Neural cell (in vitro differentiated cells): ENCODE measurements around the gene VOPP1.

ENCODE experiments used
- CTCF ChIP-seq: fragments of 450-650 bp; IDR thresholded peaks from 2 replicates; pipeline ENCODE4 v1.5.1; 2014; ENCODE audit warnings: antibody characterized with exemption, mild to moderate bottlenecking, moderate library complexity; ENCODE audit not compliant: poor library complexity, severe bottlenecking
- EP300 ChIP-seq: fragments of 450-650 bp; conservative IDR thresholded peaks from 2 replicates; pipeline ENCODE4 v1.6.1; 2014; ENCODE audit warnings: antibody characterized with exemption, mild to moderate bottlenecking, moderate library complexity; ENCODE audit not compliant: poor library complexity, severe bottlenecking
- EZH2 ChIP-seq: fragments of 200-600, 300-800 bp; shearing (Covaris generic), sonication (generic); IDR thresholded peaks from 2 replicates; pipeline ENCODE4 v1.6.1; 2014; ENCODE audit warnings: antibody characterized with exemption, low read length, borderline replicate concordance, mild to moderate bottlenecking; ENCODE audit not compliant: insufficient read depth, poor library complexity, severe bottlenecking
- SMC3 ChIP-seq: fragments of 450-650 bp; conservative IDR thresholded peaks from 2 replicates; pipeline ENCODE4 v1.6.1; 2014; ENCODE audit warnings: antibody characterized with exemption, mild to moderate bottlenecking, moderate library complexity; ENCODE audit not compliant: poor library complexity

DNA sequence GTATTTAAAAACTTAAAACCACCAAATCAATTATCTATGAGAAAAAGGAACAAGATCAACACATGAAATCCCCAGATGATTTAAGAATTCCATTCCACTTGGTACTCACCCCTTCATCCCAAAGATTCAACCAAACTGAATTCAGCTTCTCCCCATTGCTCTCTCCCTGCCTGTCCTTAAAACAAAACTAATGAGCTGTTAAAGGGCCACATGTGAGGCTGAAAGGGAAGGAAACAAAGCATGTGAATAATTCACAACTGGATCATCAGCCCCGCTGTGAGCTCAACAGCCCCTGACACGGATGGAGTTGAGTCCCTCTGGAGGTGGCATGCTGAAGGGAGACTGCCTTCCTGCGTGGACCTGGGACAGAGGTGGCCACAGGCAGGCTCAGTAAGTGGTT lies 32.9 kb downstream of the VOPP1 start:
- TF ChIP-seq EZH2 (no peak), CTCF (no peak), EP300 (no peak), SMC3 (no peak)
